ENCODE measurements around the gene LY6G6C.
A peak's percentile ranks its signal among the peaks of the same experiment; 100 is the strongest.

Gene LY6G6C

DNA sequence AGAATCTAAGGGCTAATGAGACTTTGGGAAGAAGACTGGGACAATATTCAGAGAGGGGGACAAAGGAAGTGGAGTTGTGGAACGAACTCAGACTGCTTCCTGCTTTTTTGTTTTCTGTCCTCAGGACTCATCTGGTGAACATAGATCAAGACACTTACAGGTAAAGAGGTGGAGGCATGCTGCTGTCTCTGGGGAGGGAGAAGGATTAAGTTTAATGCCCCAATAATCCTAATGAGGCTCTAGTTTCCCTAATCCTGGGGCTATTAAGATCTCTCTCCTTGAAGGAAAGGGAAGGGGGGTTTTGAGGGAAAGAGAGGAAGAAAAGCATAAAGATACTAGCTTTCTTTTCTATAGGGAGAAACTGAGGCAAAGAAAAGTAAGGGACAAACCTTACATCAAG is 22.9 kb upstream of the LY6G6C start:
- DNase-seq (ENCODE audit: low read depth): no peak
- H3K4me3 ChIP-seq (ENCODE audit: low read depth, low read length): no peak overlapping the region
- TF ChIP-seq MYC (IDR thresholded peaks at IDR 0.05; ENCODE audit: low read depth, low read length): no peak
- no peak for TF ChIP-seq POLR2A (IDR thresholded peaks at IDR 0.05; ENCODE audit: extremely low read depth, insufficient read length)

- H3K4me3 ChIP-seq (ENCODE audit: low read depth, low read length): no peak overlapping the region
- TF ChIP-seq MYC (IDR thresholded peaks at IDR 0.05; ENCODE audit: low read depth, low read length): no peak
- no peak for TF ChIP-seq MAX (IDR thresholded peaks at IDR 0.05; ENCODE audit: low read depth, low read length)
- TF ChIP-seq CTCF (IDR thresholded peaks at IDR 0.05; ENCODE audit: low read depth, low read length): no peak
- TF ChIP-seq POLR2A (IDR thresholded peaks at IDR 0.05; ENCODE audit: extremely low read depth, insufficient read length): no peak
- DNase-seq (ENCODE audit: low read depth): no peak
These were observed 21.3 kb upstream of the LY6G6C start for GRCh38 chr6:31742894-31743293.

GRCh38 chr6:31741815-31742214 is 20.3 kb upstream of the LY6G6C start:
- TF ChIP-seq CTCF (IDR thresholded peaks at IDR 0.05; ENCODE audit: low read depth, low read length) (no peak), MAX (IDR thresholded peaks at IDR 0.05; ENCODE audit: low read depth, low read length) (no peak), MYC (IDR thresholded peaks at IDR 0.05; ENCODE audit: low read depth, low read length) (no peak), POLR2A (IDR thresholded peaks at IDR 0.05; ENCODE audit: extremely low read depth, insufficient read length) (no peak)
- H3K4me3 ChIP-seq (ENCODE audit: low read depth, low read length): no peak overlapping the region
- DNase-seq (ENCODE audit: low read depth): no peak

- DNase-seq (ENCODE audit: low read depth): peak; percentile 86
- TF ChIP-seq POLR2A (IDR thresholded peaks at IDR 0.05; ENCODE audit: extremely low read depth, insufficient read length) (peak; percentile 28), CTCF (IDR thresholded peaks at IDR 0.05; ENCODE audit: low read depth, low read length) (no peak)
- H3K4me3 ChIP-seq (ENCODE audit: low read depth, low read length): peak overlapping the region; percentile 89
These were observed 19.1 kb upstream of the LY6G6C start for GRCh38 chr6:31740397-31741223.

GRCh38 chr6:31739639-31740396 is 18.3 kb upstream of the LY6G6C start, which contains the start of gene MSH5:
TSS of gene MSH5 (plus strand) at chr6:31740005. CDS start at chr6:31740467, 462 bp downstream.
- DNase-seq (ENCODE audit: low read depth): peak; percentile 100
- peak within 1 kb of the TSS; percentile 100 for H3K4me3 ChIP-seq (ENCODE audit: low read depth, low read length)
- peak; percentile 87 for TF ChIP-seq MAX (IDR thresholded peaks at IDR 0.05; ENCODE audit: low read depth, low read length)
- TF ChIP-seq MYC (IDR thresholded peaks at IDR 0.05; ENCODE audit: low read depth, low read length): peak; percentile 93
- no peak for TF ChIP-seq CTCF (IDR thresholded peaks at IDR 0.05; ENCODE audit: low read depth, low read length)
- peak; percentile 72 for TF ChIP-seq POLR2A (IDR thresholded peaks at IDR 0.05; ENCODE audit: extremely low read depth, insufficient read length)

All from NB4 (cell line).